ENCODE data around the gene PEX14.

GRCh38 chr1:10539411-10540043, 64.8 kb downstream of the PEX14 start:
- TF ChIP-seq CTCF (IDR thresholded peaks at IDR 0.05; ENCODE audit: low read length) (no peak), EZH2 (IDR thresholded peaks at IDR 0.05; ENCODE audit: borderline replicate concordance, low read length) (no peak)
